Measurements from ENCODE around the gene LIPM.
"Not testable (repeated sequence)": the region's sequence is repeated elsewhere in the genome, so short reads cannot be mapped to it uniquely, and the experiment has no call there.

Gene LIPM

GRCh38 chr10:88803641-88804040, 1.1 kb downstream of the LIPM start:
- no peak for DNase-seq

- DNase-seq = no peak
Observed at GRCh38 chr10:88804083-88804812, 1.7 kb downstream of the LIPM start.

GRCh38 chr10:88805361-88805760, 2.8 kb downstream of the LIPM start:
- no peak for DNase-seq

GRCh38 chr10:88805924-88806323, 3.4 kb downstream of the LIPM start:
- DNase-seq = no peak

- no peak for DNase-seq
Observed at GRCh38 chr10:88809621-88810020, 7.1 kb downstream of the LIPM start.

- peak; percentile 86 for DNase-seq
Observed at GRCh38 chr10:88810196-88810961, 7.8 kb downstream of the LIPM start.

- no peak for DNase-seq
Observed at GRCh38 chr10:88813200-88813599, 10.7 kb downstream of the LIPM start.

- no peak for DNase-seq
Observed at GRCh38 chr10:88819290-88819689, 16.8 kb downstream of the LIPM start.

- no peak for DNase-seq
Observed at GRCh38 chr10:88820748-88821401, 18.3 kb downstream of the LIPM start.

GRCh38 chr10:88826388-88826787, 23.9 kb downstream of the LIPM start:
- no peak for DNase-seq

- no peak for DNase-seq
Observed at GRCh38 chr10:88827671-88828070, 25.1 kb downstream of the LIPM start.

GRCh38 chr10:88828310-88828709, 25.8 kb downstream of the LIPM start:
- DNase-seq = no peak

GRCh38 chr10:88830643-88831268, 28.2 kb downstream of the LIPM start:
- DNase-seq = no peak

- peak; percentile 27 for DNase-seq
Observed at GRCh38 chr10:88831709-88832108, 29.2 kb downstream of the LIPM start.

GRCh38 chr10:88832376-88832775, 29.8 kb downstream of the LIPM start:
- no peak for DNase-seq

- DNase-seq = no peak
Observed at GRCh38 chr10:88833156-88833555, 30.6 kb downstream of the LIPM start.

- no peak for DNase-seq
Observed at GRCh38 chr10:88833723-88834122, 31.2 kb downstream of the LIPM start.

- peak; percentile 79 for DNase-seq
Observed at GRCh38 chr10:88835096-88835909, 32.8 kb downstream of the LIPM start.

GRCh38 chr10:88835910-88836221, 33.3 kb downstream of the LIPM start:
- DNase-seq = no peak

- not testable (repeated sequence) for DNase-seq
Observed at GRCh38 chr10:88837632-88838031, 35.1 kb downstream of the LIPM start.

GRCh38 chr10:88838766-88839350, 36.3 kb downstream of the LIPM start:
- no peak for DNase-seq

- no peak for DNase-seq
Observed at GRCh38 chr10:88840104-88840503, 37.6 kb downstream of the LIPM start.

Measured in NCI-H146 (cell line).